ENCODE results near the gene GRM8.

The GRM8 gene

DNA sequence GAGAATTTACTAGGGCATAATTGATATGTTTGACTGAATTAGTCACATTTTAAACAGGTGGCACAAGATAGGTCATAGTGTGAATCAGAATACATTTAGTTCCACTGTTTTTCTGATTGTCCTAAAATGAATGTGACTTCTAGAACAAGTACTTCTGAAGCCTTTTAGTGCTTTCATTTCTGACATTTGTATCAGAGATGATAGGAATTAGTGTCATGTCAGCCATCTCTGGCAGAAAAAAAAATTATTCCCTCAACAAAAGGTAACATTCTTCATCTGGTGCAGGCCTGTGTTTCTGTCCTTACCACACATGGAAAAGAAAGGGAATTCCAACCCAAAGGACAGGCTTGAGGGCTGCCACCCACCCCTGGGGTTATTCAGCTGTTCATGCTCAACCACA, 21.3 kb downstream of the GRM8 start:
- TF ChIP-seq, protein P1, sequence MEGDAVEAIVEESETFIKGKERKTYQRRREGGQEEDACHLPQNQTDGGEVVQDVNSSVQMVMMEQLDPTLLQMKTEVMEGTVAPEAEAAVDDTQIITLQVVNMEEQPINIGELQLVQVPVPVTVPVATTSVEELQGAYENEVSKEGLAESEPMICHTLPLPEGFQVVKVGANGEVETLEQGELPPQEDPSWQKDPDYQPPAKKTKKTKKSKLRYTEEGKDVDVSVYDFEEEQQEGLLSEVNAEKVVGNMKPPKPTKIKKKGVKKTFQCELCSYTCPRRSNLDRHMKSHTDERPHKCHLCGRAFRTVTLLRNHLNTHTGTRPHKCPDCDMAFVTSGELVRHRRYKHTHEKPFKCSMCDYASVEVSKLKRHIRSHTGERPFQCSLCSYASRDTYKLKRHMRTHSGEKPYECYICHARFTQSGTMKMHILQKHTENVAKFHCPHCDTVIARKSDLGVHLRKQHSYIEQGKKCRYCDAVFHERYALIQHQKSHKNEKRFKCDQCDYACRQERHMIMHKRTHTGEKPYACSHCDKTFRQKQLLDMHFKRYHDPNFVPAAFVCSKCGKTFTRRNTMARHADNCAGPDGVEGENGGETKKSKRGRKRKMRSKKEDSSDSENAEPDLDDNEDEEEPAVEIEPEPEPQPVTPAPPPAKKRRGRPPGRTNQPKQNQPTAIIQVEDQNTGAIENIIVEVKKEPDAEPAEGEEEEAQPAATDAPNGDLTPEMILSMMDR (conservative IDR thresholded peaks at IDR 0.05): no peak
- TF ChIP-seq ZFX (IDR thresholded peaks at IDR 0.05): no peak
- H3K27ac ChIP-seq: no peak overlapping the region

DNA sequence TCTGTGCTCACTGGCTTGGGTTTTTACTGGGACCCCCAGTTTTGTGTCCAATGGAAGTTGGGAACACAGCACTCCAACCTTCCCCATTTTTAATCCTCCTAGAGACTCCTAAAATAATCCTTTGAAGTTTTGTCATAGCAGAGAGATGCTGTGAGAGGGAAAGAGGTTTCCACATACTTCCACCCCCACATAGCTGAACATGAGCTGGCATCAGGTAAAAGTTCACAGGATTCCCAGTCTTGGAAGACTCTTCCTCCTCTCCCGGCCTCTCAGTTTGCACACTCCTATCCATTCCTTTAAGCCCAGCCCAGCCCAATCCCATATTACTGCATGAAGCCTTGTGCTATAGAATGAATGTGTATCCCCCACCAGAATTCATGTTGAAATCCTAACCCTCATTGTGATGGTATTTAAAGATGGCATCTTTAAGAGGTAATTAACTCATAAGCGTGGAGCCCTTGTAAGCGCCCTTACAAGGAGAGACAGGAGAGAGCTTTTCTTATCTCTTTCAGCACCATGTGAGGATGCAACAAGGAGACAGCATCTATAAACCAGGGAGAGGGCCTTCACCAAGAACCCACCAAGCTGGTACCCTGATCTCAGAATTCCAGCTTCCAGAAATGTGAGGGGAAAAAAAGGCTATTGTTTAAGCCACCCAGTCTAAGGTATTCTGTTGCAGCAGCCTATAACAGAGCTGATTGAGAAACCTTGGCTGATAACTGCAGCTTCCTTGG, 22.4 kb downstream of the GRM8 start:
- H3K27ac ChIP-seq: no peak overlapping the region
- no peak for TF ChIP-seq ZFX (IDR thresholded peaks at IDR 0.05)
- TF ChIP-seq, protein P1 (conservative IDR thresholded peaks at IDR 0.05): no peak

DNA sequence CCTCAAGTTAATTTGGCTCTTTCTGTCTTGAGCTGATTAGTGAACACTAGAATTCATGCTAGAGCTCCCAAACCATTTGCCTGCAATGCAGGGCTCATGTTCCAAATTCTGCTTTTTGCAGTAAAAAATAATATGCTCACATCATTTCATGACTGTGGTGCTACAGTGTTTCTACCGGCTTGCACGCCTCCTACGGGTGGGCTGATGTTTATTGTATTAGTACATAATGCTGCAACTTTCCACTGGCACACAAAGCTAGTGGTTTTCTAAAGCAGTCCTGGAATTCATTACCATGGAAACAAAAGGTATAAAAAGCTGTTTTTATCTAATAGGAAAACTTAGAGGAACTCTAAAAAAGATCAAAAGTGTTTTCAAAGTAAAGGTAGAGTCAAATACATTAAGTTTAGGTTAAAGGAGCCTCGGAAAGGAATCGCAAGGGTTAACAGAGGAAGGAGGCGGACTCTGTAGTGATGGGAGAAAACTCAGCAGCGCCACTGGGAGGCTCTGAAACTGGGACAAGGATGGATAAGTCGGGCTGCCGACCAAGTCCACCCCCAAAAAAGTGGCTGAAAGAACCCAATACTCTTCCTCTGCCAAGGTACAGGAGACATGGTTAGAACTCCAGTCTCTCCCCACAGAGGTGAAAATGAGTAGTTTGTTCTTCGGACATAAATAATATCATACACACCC, 25.9 kb downstream of the GRM8 start:
- TF ChIP-seq, protein P1 (conservative IDR thresholded peaks at IDR 0.05): no peak
- no peak for TF ChIP-seq ZFX (IDR thresholded peaks at IDR 0.05)
- no peak overlapping the region for H3K27ac ChIP-seq

DNA sequence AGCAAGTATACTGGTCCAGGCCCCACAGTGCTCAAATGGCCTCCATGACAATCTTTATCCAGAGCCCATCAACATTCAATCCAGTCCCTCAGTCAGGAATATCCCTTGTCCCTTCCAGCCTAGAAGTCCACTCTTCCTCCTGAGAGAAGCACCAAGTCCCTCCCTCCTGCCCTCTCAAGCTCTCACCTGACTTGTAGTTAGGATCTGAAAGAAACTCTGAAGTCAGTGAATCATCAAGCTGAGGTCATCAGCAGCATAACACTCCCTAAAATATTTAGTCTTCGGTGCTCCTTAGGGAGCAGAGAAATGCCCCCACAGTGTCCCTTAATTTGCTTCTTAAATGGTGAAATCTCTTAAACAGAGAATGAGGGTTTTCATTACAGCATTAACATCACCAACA, 31.0 kb downstream of the GRM8 start:
- TF ChIP-seq, protein P1 (conservative IDR thresholded peaks at IDR 0.05): no peak
- TF ChIP-seq ZFX (IDR thresholded peaks at IDR 0.05): no peak
- H3K27ac ChIP-seq: no peak overlapping the region

DNA sequence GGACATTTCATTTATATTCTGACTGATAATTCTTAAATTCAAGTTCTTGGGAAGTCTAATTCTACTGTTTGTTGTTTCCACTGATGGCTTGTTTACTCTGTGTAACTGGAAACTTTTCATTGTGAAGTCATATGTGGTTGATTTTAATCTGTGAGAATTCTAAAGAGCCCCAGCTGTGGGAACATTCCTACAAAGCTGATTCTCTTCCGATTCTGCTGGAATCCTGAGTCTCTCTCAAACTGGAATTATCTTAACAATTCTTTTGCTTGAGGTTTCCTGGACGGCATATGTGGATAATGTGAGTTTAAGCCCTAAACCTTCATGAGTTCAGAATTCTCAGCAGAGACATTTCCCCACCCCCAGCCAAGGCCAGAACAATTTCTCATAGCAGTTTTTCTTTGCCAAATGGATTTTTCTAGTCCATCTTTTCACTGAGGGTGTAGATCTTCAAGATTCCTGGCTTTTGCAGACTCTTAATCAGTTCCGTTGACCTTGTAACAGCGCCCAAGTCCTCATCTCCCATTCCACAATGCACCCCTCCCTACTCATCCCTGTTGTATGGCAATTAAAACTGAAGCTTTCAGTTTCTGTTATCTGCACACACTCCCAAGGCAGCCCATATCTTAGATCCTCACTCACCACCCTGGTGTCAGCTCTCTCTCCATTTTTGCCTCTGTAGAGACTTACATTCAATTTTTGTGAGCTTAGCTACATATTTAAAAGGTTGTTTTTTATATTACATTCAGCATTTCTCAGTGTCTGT, 37.6 kb downstream of the GRM8 start:
- no peak overlapping the region for H3K27ac ChIP-seq
- TF ChIP-seq, protein P1 (conservative IDR thresholded peaks at IDR 0.05): no peak

DNA sequence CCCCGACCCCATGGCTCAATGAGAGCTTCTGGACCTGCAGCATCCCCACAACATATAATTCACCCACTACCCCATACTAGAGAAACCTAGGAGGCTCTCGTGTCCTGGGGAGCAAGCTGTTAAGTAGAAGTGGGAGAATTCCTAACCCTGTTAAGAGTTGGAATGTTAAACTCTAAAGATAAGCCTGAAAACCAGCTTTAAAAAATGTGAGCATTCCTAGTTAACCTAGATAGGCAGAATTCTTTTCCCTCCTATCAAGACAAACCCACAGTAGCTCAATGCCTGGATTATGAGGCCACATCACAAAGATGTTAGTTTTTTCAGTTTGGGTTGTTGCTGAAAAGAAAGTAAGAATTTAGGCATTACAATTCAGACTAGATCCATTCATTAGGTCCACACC, 42.9 kb downstream of the GRM8 start:
- no peak overlapping the region for H3K27ac ChIP-seq
- TF ChIP-seq, protein P1 (conservative IDR thresholded peaks at IDR 0.05): no peak
- no peak for TF ChIP-seq ZFX (IDR thresholded peaks at IDR 0.05)

DNA sequence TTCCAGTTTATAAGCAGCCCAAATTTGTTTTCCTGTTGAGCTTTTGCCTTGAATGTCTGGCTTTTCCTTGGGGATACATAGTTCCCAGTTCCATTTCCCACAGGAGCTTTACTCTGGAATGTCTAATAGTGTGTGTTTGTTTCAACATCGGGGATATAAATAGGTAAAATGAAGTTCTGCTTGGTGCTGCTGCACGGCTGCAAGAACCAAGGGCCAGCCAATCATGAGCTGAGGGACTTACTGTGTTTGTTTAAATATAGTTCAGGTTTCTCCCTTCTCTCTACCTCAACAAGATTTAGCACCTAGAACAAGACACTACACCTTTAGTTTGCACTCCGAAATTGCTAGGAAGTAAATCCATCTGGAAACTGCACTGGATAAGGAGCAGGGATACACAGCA, 43.9 kb downstream of the GRM8 start:
- TF ChIP-seq ZFX (IDR thresholded peaks at IDR 0.05): no peak
- TF ChIP-seq, protein P1 (conservative IDR thresholded peaks at IDR 0.05): no peak
- no peak overlapping the region for H3K27ac ChIP-seq
